ENCODE data around the gene UCHL3. TPM values are rescaled to one million over a fixed set of nuclear protein-coding genes. Genes with fewer than 3 reads are reported as not detected.

UCHL3 gene
- total RNA-seq, 1 experiment from 2014 or later: 50.8 TPM

GRCh38 chr13:75637181-75637750 lies 87.7 kb downstream of the UCHL3 start:
- no peaks in the 10 kb centered on the region for H3K79me1 ChIP-seq (ENCODE audit: insufficient read depth, low read depth, low read length, poor library complexity, severe bottlenecking)
- no peak overlapping the region for H2AK5ac ChIP-seq (ENCODE audit: insufficient read length, low read length)
- H3K27me3 Mint-ChIP-seq (ENCODE audit: low read depth): peaks cover 31% of the 10 kb centered on the region
- no peak overlapping the region for H2BK12ac ChIP-seq (ENCODE audit: insufficient read length, low read depth, low read length)
- H3K79me2 ChIP-seq (ENCODE audit: insufficient read depth, low read length): peaks cover 2% of the 10 kb centered on the region; the same call in 1 of the 2 replicates
- H3T11ph ChIP-seq (ENCODE audit: low read length): no peak overlapping the region
- H2BK5ac ChIP-seq (ENCODE audit: insufficient read length, low read length): no peak overlapping the region
- no peak for TF ChIP-seq CTCF (conservative IDR thresholded peaks at IDR 0.05)
- H3K18ac ChIP-seq (ENCODE audit: insufficient read length, low read depth, low read length): no peak overlapping the region
- H3K4ac ChIP-seq (ENCODE audit: low read depth, low read length): no peak overlapping the region
- peaks cover 31 to 33% of the 10 kb centered on the region in 2 experiments for H3K4me1 Mint-ChIP-seq
- H4K91ac ChIP-seq (ENCODE audit: insufficient read length, low read depth, low read length): no peak overlapping the region
- no peaks in the 10 kb centered on the region for H3K9me3 ChIP-seq (ENCODE audit: control insufficient read depth, low read depth, low read length)
- H3K14ac ChIP-seq (ENCODE audit: insufficient read depth, low read length): no peak overlapping the region
- no peaks in the 10 kb centered on the region for H3K9me3 Mint-ChIP-seq
- H2AFZ ChIP-seq (ENCODE audit: low read length): no peak overlapping the region
- no peak overlapping the region for H4K5ac ChIP-seq (ENCODE audit: insufficient read length, low read depth, low read length)
- H3K23ac ChIP-seq (ENCODE audit: insufficient read length, low read depth, low read length): no peak overlapping the region
- H3K36me3 Mint-ChIP-seq (ENCODE audit: insufficient read depth in 1 of 3, low read depth in 3 of 3): peaks cover 0 to 3% (median 0%) of the 10 kb centered on the region in 3 experiments; a peak in 1 of 7 replicates
- no peaks in the 10 kb centered on the region; the same call in 1 of the 2 replicates for H3K27me3 ChIP-seq (ENCODE audit: insufficient read depth, low read length)
- no peaks in the 10 kb centered on the region for H4K20me1 ChIP-seq (ENCODE audit: control insufficient read depth, insufficient read depth, insufficient read length)
- peak overlapping the region; percentile 73 for H3K4me2 ChIP-seq (ENCODE audit: insufficient read depth, insufficient read length, low read length)
- no peak overlapping the region for H3K27ac Mint-ChIP-seq
- H3K23me2 ChIP-seq (ENCODE audit: insufficient read length, low read depth, low read length, poor library complexity, severe bottlenecking): peaks cover 12% of the 10 kb centered on the region
- no peak overlapping the region for H4K8ac ChIP-seq (replicated peaks; ENCODE audit: insufficient read length, low read depth, low read length)
- WGBS (ENCODE audit: extremely low coverage, insufficient read length, low lambda C conversion rate): no CpG with 5 or more reads among the region's 17 CpGs
- peak overlapping the region; percentile 2 for H3K9ac ChIP-seq (ENCODE audit: extremely low read depth, insufficient read length, low read length)
- H2BK15ac ChIP-seq (ENCODE audit: low read depth, low read length): no peak overlapping the region
- H3K56ac ChIP-seq (ENCODE audit: insufficient read length, low read depth, low read length): no peak overlapping the region
- H3K4me1 ChIP-seq (ENCODE audit: insufficient read depth, low read length): peaks cover 13% of the 10 kb centered on the region; the same call in 1 of the 2 replicates
- H3K27ac ChIP-seq (ENCODE audit: insufficient read length, low read depth, low read length): no peak overlapping the region
- no peak overlapping the region for H2BK20ac ChIP-seq (ENCODE audit: low read depth, low read length, poor library complexity, severe bottlenecking)
- peak overlapping the region; percentile 59 to 80 for H3K4me3 Mint-ChIP-seq
- no peak for DNase-seq
- no peak overlapping the region for H2BK120ac ChIP-seq (ENCODE audit: low read depth, low read length, poor library complexity, severe bottlenecking)

All from H9 (cell line).